Stomach smooth muscle (tissue), 2 donors: ENCODE data around the gene NAV2.

Experiments used
- H3K27ac ChIP-seq: one replicate; pipeline ENCODE4 v1.7.0; 2013; ENCODE audit warnings: mild to moderate bottlenecking, low read length, inconsistent platforms
- H3K27me3 ChIP-seq, 2 donors: one replicate each; pipeline ENCODE4 v1.7.0; 2013; ENCODE audit warnings: low read length in 2 of 2; ENCODE audit not compliant: insufficient read depth in 2 of 2, control insufficient read depth in 1 of 2
- H3K36me3 ChIP-seq, 2 donors: one replicate each; pipeline ENCODE4 v1.7.0; 2013; ENCODE audit warnings: low read length in 2 of 2; ENCODE audit not compliant: control insufficient read depth in 2 of 2, insufficient read depth in 2 of 2
- H3K4me1 ChIP-seq: one replicate; pipeline ENCODE4 v1.7.0; 2013; ENCODE audit warnings: low read length; ENCODE audit not compliant: control insufficient read depth, insufficient read depth
- H3K4me3 ChIP-seq, 2 donors: one replicate each; pipeline ENCODE4 v1.7.0; 2013; ENCODE audit warnings: low read length in 2 of 2
- H3K9ac ChIP-seq, 2 donors: one replicate each; pipeline ENCODE4 v1.7.0; 2013; ENCODE audit warnings: low read length in 2 of 2, mild to moderate bottlenecking in 1 of 2
- H3K9me3 ChIP-seq, 2 donors: one replicate each; pipeline ENCODE4 v1.7.0; 2013; ENCODE audit warnings: low read length in 2 of 2; ENCODE audit not compliant: control insufficient read depth in 2 of 2
- donor health status: healthy.
- donor health status: Pancreatic carcinoma.

NAV2 gene

DNA sequence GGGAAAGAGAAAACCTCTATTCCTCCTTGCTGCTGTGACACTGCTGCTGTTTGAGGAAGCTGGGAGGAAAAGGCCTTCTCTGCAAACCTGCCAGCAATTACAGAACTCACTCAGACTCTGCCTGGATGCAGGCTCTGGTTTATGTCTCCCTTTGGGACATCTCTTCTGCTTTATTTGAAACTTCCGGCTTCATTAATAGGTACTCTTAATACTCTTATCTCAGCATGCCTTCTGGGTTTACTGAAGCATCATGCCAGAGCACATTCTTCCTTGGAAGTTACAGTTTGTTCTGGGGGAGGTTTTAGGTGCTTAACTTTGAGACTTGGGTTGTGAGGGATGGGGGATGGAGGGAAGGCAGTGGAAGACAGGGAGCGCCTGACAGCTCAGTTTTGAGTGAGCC lies 79.9 kb downstream of the NAV2 start:
- Histone ChIP-seq H3K36me3 (no peaks in the 10 kb centered on the region), H3K4me1 (peaks cover 47% of the 10 kb centered on the region), H3K9me3 (no peaks in the 10 kb centered on the region), H3K9ac (no peak overlapping the region), H3K27ac (no peak overlapping the region), H3K4me3 (no peak overlapping the region), H3K27me3 (no peaks in the 10 kb centered on the region)

DNA sequence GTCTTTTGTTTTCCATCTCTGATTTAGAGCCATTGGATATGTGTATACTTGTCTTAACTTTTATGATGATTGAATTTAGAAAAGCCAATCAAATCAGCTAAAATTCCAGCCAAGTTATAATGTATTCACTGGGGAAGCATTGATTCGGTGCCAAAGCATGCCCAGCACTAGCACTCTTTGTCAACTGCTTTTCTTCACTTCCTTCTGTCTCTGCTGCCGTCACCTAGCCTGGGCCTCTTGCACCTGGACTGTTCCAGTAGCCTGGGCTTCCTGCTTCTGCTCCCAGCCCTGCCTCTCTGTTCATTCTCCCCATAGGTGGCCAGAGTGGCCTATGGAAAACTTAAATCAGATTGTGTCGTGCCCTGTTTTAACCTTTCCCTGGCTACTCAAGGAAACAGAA lies 80.7 kb downstream of the NAV2 start:
- Histone ChIP-seq H3K27ac (no peak overlapping the region), H3K4me1 (peaks cover 49% of the 10 kb centered on the region), H3K27me3 (no peaks in the 10 kb centered on the region), H3K4me3 (no peak overlapping the region), H3K36me3 (no peaks in the 10 kb centered on the region), H3K9me3 (no peaks in the 10 kb centered on the region), H3K9ac (no peak overlapping the region)

DNA sequence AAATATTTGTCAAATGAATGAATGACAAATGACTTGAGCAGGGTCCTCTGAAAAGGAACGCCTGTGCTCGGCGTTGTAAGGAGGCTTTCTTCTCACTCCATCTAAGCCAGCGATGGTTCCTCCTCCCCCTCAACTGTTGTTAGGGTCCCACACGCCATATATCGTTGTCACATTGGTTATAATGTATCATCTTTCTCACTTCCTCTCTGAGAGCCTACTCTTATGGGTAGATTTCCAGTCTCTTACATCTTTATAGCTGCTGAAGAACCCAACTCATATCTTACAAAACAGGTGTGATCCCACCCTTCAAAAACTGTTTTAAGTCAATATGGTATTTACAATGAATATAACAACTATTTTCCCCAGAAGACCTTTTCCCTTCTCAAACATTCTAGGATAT lies 81.5 kb downstream of the NAV2 start:
- Histone ChIP-seq H3K4me1 (peaks cover 42% of the 10 kb centered on the region), H3K9me3 (no peaks in the 10 kb centered on the region), H3K9ac (no peak overlapping the region), H3K27me3 (no peaks in the 10 kb centered on the region), H3K4me3 (no peak overlapping the region), H3K27ac (no peak overlapping the region), H3K36me3 (peaks cover 0 to 1% of the 10 kb centered on the region in 2 donors)

DNA sequence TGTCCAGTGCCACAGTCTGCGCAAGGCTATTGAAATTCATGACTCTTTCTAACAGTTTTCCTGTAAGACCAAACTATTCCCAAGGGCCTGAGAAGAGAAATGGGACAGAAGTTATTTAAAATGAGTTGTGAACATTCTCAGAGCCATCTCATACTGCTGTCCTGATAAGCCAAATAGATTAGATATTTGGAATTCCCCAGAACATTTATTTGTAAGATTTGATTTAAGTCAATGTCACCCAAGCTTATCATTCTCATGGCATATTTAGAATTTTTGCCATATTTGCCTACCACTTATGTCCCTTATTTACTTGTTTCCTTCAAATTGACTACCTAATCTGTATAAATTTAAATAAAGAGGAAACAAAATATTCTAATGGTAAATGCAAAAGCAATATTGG lies 82.4 kb downstream of the NAV2 start:
- no peaks in the 10 kb centered on the region for H3K27me3 ChIP-seq
- no peak overlapping the region for H3K9ac ChIP-seq
- no peak overlapping the region for H3K4me3 ChIP-seq
- peaks cover 39% of the 10 kb centered on the region for H3K4me1 ChIP-seq
- peaks cover 0 to 2% of the 10 kb centered on the region in 2 donors for H3K36me3 ChIP-seq
- H3K27ac ChIP-seq, result no peak overlapping the region
- no peaks in the 10 kb centered on the region for H3K9me3 ChIP-seq

DNA sequence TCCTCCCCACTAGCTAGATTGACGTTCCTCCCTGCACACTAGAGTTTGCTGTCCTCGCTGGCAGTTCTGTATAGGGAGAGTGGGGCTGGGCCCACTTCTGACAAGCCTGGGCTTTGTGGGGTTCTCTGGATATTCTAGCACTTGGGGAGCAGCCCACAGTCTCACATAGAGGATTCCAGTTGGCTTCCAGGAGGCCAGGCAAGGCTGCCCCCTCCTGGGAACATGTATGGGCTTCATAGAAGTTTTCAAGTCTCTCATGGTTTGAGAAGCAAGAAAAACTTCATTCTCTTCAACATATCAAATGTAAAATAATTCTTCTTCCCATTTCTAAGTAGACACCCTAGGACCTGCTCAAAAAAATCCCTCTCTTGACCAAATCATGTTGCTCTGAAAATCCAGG lies 87.5 kb downstream of the NAV2 start:
- peaks cover 0 to 2% of the 10 kb centered on the region in 2 donors for H3K36me3 ChIP-seq
- no peaks in the 10 kb centered on the region for H3K27me3 ChIP-seq
- no peak overlapping the region for H3K9ac ChIP-seq
- H3K27ac ChIP-seq, result no peak overlapping the region
- no peak overlapping the region for H3K4me3 ChIP-seq
- H3K9me3 ChIP-seq, result no peaks in the 10 kb centered on the region
- H3K4me1 ChIP-seq, result peaks cover 49% of the 10 kb centered on the region

DNA sequence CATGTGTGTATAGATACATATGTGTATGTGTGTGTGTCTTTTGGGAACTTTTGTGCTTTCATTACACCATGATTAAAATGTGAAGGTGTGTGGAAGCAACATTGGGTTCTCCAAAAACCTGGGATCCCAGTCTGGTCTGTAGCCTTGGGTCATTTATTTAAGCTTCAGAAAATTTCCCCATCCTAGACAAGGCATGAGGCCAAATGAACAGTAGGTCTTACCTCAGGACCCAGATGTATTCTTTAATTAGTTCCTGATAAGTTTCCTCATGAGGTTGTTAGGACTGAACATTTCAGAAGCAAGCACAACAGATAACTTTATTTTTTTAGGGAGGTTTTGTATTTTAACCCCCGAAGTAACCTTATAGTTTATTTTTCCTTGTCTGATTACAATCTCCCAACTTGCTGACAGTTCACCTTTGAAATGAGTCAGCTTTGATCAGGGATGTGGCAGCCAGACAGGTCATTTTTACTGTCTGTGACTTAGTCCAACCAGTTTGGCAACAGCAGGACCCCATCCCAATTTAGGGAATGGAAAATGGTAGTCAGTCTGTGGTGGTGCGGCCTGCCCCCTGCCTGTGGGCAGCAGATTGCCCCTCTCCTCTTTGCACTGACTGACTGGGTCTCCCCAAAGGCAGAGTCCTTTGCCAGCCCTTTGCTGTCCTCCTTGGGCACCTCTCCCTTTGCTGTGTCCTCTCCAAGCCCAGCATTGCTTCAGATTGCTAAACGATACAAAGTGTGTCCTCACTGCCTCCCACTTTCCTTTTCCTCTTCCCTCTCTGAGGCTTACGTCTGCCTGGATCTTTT lies 88.3 kb downstream of the NAV2 start:
- H3K27ac ChIP-seq, result no peak overlapping the region
- no peak overlapping the region for H3K4me3 ChIP-seq
- H3K4me1 ChIP-seq, result peaks cover 53% of the 10 kb centered on the region
- no peaks in the 10 kb centered on the region for H3K9me3 ChIP-seq
- no peaks in the 10 kb centered on the region for H3K27me3 ChIP-seq
- H3K36me3 ChIP-seq, result peaks cover 0 to 2% of the 10 kb centered on the region in 2 donors
- H3K9ac ChIP-seq, result no peak overlapping the region

DNA sequence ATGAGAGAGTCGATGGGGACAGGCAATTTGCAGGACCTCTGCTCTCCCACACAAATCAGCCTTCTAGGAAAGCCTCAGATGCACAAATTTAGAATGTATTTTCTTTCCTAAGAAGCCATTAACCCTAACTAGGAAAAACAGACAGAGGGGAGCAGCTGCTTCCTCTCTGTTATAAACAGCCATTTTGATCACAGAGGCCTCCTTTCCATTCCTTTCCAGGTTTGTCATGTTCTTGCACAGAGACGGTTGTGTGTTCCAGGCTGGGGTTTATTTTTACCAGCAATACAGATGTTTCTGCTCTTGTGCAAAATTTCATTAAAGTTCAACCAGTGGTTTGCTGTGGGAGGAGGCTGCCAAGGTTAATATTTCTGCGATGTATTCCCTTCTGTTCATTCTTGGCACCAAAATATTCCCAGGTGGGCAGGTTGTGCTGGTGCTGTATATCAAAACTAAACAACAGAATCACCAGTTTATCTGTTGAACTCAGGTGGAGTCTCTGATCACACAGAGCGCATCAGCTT lies 90.2 kb downstream of the NAV2 start:
- Histone ChIP-seq H3K36me3 (peaks cover 0 to 2% of the 10 kb centered on the region in 2 donors), H3K4me1 (peaks cover 47% of the 10 kb centered on the region), H3K4me3 (no peak overlapping the region), H3K27me3 (no peaks in the 10 kb centered on the region), H3K9me3 (no peaks in the 10 kb centered on the region), H3K27ac (no peak overlapping the region), H3K9ac (no peak overlapping the region)

DNA sequence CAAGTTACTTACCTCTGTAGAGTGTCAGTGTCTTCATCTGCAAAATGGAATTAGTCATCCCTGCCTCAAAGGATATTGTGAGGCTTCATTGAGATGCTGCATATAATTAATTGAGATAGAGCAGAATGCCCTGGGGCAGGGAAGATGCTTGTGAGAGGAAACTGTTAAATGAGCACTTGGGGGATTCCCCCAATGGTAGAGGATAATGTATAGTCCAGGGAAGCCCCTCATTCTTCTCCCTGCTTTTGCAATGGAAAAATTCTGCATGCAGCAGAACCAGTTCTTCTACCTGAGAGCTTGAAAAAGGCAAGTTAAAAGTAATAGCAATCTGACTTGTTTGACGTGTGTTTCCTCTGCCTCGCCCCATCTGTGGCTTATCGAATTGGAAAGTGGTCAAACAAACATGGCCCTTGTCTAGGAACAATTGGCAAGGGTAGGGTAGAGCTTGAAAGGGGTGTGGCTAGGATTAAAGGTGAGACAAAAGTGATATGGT lies 90.9 kb downstream of the NAV2 start:
- no peaks in the 10 kb centered on the region for H3K9me3 ChIP-seq
- no peak overlapping the region for H3K9ac ChIP-seq
- peaks cover 0 to 2% of the 10 kb centered on the region in 2 donors for H3K36me3 ChIP-seq
- H3K27me3 ChIP-seq, result no peaks in the 10 kb centered on the region
- H3K4me3 ChIP-seq, result no peak overlapping the region
- H3K27ac ChIP-seq, result no peak overlapping the region
- H3K4me1 ChIP-seq, result peaks cover 50% of the 10 kb centered on the region

DNA sequence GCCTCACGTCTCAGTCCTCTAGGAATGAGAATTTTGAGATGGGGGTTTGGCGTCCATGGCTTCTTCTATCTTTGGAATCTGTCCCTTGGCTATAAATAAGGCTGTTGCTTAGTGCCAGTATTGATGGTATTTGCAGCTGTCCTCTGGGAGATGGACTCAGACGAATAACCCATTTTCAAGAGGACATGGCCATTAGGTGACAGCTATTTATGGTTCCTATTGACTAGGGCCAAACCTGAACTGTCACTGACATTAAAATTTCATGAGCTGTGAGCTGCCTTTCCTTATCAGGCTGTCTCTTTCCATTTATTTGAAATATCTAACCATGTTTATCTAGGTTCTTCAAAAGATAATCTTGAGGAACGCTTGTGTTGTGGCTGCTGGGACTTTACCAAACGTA lies 92.7 kb downstream of the NAV2 start:
- no peak overlapping the region for H3K9ac ChIP-seq
- H3K27ac ChIP-seq, result no peak overlapping the region
- H3K9me3 ChIP-seq, result no peaks in the 10 kb centered on the region
- no peaks in the 10 kb centered on the region for H3K27me3 ChIP-seq
- peaks cover 41% of the 10 kb centered on the region for H3K4me1 ChIP-seq
- H3K36me3 ChIP-seq, result no peaks in the 10 kb centered on the region
- H3K4me3 ChIP-seq, result no peak overlapping the region

DNA sequence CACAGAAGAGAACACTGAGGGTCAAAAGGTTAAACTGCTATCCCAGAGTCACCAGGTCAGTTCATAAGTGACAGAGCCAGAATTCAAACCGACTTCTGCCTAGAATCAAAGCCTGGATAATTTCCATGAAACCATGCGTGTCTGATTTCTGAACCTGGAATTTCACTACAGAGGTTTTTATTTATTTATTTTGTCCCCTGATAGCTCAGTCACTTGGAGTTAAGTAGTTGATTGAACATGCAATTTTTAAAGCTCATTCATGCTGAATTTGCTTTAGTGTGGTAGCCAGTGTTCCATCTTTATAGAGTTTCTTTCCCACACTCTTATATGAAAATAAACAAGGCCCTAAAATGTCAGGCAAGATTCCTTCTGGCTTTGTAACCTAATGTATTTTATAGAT lies 93.2 kb downstream of the NAV2 start:
- H3K4me1 ChIP-seq, result peaks cover 41% of the 10 kb centered on the region
- H3K27ac ChIP-seq, result no peak overlapping the region

DNA sequence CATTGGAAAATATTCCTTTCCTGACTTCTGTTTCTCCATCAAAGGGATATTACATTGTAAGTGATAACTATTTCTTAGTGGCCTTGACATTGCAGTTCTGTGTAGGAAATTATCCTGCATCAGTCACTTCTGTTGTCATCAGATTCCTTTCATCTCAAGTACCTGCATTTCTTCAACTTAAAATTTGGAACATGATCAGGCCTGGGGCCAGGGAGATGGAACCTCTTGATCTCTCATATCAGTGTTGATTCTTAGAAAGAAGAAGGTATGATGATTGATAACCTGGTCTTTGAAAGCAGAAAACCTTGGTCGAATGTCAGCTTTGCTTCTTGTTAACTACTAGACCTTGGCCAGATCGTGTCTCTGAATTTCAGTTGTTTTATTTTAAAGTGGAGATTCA lies 93.6 kb downstream of the NAV2 start:
- no peak overlapping the region for H3K27ac ChIP-seq

More for the DNA sequence above, 93.2 kb downstream of the NAV2 start:
- Histone ChIP-seq H3K9ac (no peak overlapping the region), H3K4me3 (no peak overlapping the region), H3K9me3 (no peaks in the 10 kb centered on the region), H3K36me3 (no peaks in the 10 kb centered on the region), H3K27me3 (no peaks in the 10 kb centered on the region)

More for the DNA sequence above, 93.6 kb downstream of the NAV2 start:
- Histone ChIP-seq H3K4me3 (no peak overlapping the region), H3K9me3 (no peaks in the 10 kb centered on the region), H3K4me1 (peaks cover 41% of the 10 kb centered on the region), H3K36me3 (no peaks in the 10 kb centered on the region), H3K27me3 (no peaks in the 10 kb centered on the region), H3K9ac (no peak overlapping the region)
